Gastrocnemius medialis (tissue), 4 donors: ENCODE data around the gene NRF1. TPM values are rescaled to one million over a fixed set of nuclear protein-coding genes. Genes with fewer than 3 reads are reported as not detected.

Experiments
- ATAC-seq, 2 donors: fragments of 150-250 bp; one replicate each; pipeline ENCODE4 v1.9.1; 2016
- DNase-seq, 2 donors: peaks; one replicate each; pipeline ENCODE4 v3.0.0-alpha.2; 2019
- H3K27ac ChIP-seq, 4 donors: fragments of 200-600 bp; sonication (generic); 1 replicate in 1 of 4; 2 replicates in 3 of 4; pipeline ENCODE4 v1.5.1; 2016 to 2018; ENCODE audit warnings: mild to moderate bottlenecking in 2 of 4, moderate library complexity in 1 of 4
- H3K27me3 ChIP-seq, 3 donors: fragments of 200-600 bp; sonication (generic) in 2 of 3; 1 replicate in 1 of 3; 2 replicates in 2 of 3; pipeline versions ENCODE4 v1.5.1 to v1.6.0; 2016 to 2019; ENCODE audit warnings: mild to moderate bottlenecking in 1 of 3, moderate library complexity in 1 of 3
- H3K36me3 ChIP-seq, 2 donors: fragments of 200-600 bp; sonication (generic) in 1 of 2; one replicate each; pipeline ENCODE4 v1.5.1; 2017 to 2018
- H3K4me1 ChIP-seq, 2 donors: fragments of 200-600 bp; sonication (generic) in 1 of 2; one replicate each; pipeline ENCODE4 v1.5.1; 2016 to 2017; ENCODE audit warnings: mild to moderate bottlenecking in 2 of 2
- H3K4me3 ChIP-seq, 4 donors: fragments of 200-600 bp; sonication (generic) in 3 of 4; 1 replicate in 1 of 4; 2 replicates in 3 of 4; pipeline ENCODE4 v1.5.1; 2016 to 2019; ENCODE audit warnings: mild to moderate bottlenecking in 2 of 4
- H3K9me3 ChIP-seq, 3 donors: fragments of 200-600 bp; sonication (generic) in 2 of 3; 1 replicate in 1 of 3; 2 replicates in 2 of 3; pipeline ENCODE4 v1.5.1; 2016 to 2019
- CTCF ChIP-seq, 5 experiments: fragments of 450-650 bp in 3 of 5; fragments of 200-600 bp in 2 of 5; sonication (generic) in 2 of 5; IDR thresholded peaks in 4 of 5; conservative IDR thresholded peaks in 1 of 5; 1 replicate in 4 of 5; 2 replicates in 1 of 5; pipeline ENCODE4 v1.5.1; 2016 to 2019; ENCODE audit warnings: antibody characterized with exemption in 5 of 5, mild to moderate bottlenecking in 3 of 5, moderate library complexity in 3 of 5
- POLR2A ChIP-seq, 2 donors: fragments of 450-650 bp; IDR thresholded peaks; one replicate each; pipeline ENCODE4 v1.6.1; 2017; ENCODE audit warnings: antibody characterized with exemption in 2 of 2, mild to moderate bottlenecking in 2 of 2, moderate library complexity in 2 of 2
- in situ Hi-C, 4 donors: fragments of 200-750 bp; cut with MboI; loops; one replicate each; pipeline versions ENCODE4 v1.15.0 to v1.8.0; 2017; ENCODE audit warnings: low sequenced_read_pairs in 4 of 4
- intact Hi-C: fragments of 100-400 bp; cut with DNase I; formaldehyde crosslinking; loops from one replicate; pipeline ENCODE4 v1.15.1; 2023; ENCODE audit warnings: low total_unique reads
- total RNA-seq, 4 donors: library from RNA; depleted of rRNA; stranded (reverse); fragments of >200 nt; gene quantifications; one replicate each; pipeline versions ENCODE4 v1.1.0 to v1.2.3, GENCODE V29; 2016

NRF1 gene
- total RNA-seq, 4 donors from 2014 or later, result 11.3 to 26.3 (median 18.0) TPM

GRCh38 chr7:129612112-129613015, 844 bp downstream of the NRF1 start:
- peak; percentile 41 to 63 for DNase-seq
- in situ Hi-C loops, result no loop called here

GRCh38 chr7:129613016-129613337, 1.5 kb downstream of the NRF1 start:
- in situ Hi-C loops, result no loop called here
- intact Hi-C loops, result loop anchor here (5.0 to 10.0 kb wide), 4 partner anchors 268 to 1078 kb away; partner anchors contain the start of gene AHCYL2
- Histone ChIP-seq H3K9me3 (no peaks in the 10 kb centered on the region), H3K4me3 (peak overlapping the region; percentile 75 to 91 (median 80)), H3K27me3 (no peaks in the 10 kb centered on the region), H3K36me3 (no peaks in the 10 kb centered on the region), H3K4me1 (peaks cover 29 to 40% of the 10 kb centered on the region in 2 donors), H3K27ac (peak overlapping the region; percentile 91 to 97 (median 94))
- no peak for TF ChIP-seq POLR2A (IDR thresholded peaks at IDR 0.05)
- peak in 1 of 5 experiments; percentile 11 for TF ChIP-seq CTCF (IDR thresholded peaks at IDR 0.05 in 4 of 5, conservative IDR thresholded peaks at IDR 0.05 in 1 of 5)
- DNase-seq (no peak), ATAC-seq (no peak)

More at GRCh38 chr7:129612112-129613015, 844 bp downstream of the NRF1 start:
- H3K27ac ChIP-seq, result peak overlapping the region; percentile 91 to 97 (median 94)
- TF ChIP-seq CTCF (IDR thresholded peaks at IDR 0.05 in 4 of 5, conservative IDR thresholded peaks at IDR 0.05 in 1 of 5) (peak; percentile 38 to 73 (median 59)), POLR2A (IDR thresholded peaks at IDR 0.05) (no peak)
- H3K4me3 ChIP-seq, result peak overlapping the region; percentile 75 to 91 (median 80)
- no peaks in the 10 kb centered on the region for H3K36me3 ChIP-seq
- H3K4me1 ChIP-seq, result peaks cover 24 to 34% of the 10 kb centered on the region in 2 donors
- peak; percentile 37 to 40 for ATAC-seq
- no peaks in the 10 kb centered on the region for H3K27me3 ChIP-seq
- intact Hi-C loops, result loop anchor here (5.0 to 10.0 kb wide), 4 partner anchors 268 to 1078 kb away; partner anchors contain the start of gene AHCYL2
- H3K9me3 ChIP-seq, result no peaks in the 10 kb centered on the region

- Histone ChIP-seq H3K27ac (no peak overlapping the region), H3K36me3 (no peaks in the 10 kb centered on the region), H3K4me3 (no peak overlapping the region), H3K27me3 (no peaks in the 10 kb centered on the region), H3K9me3 (no peaks in the 10 kb centered on the region), H3K4me1 (peaks cover 35 to 49% of the 10 kb centered on the region in 2 donors)
- TF ChIP-seq POLR2A (IDR thresholded peaks at IDR 0.05) (no peak), CTCF (IDR thresholded peaks at IDR 0.05 in 4 of 5, conservative IDR thresholded peaks at IDR 0.05 in 1 of 5) (no peak)
- ATAC-seq, result no peak
- intact Hi-C loops (loop anchor here (10.0 kb wide), 3 partner anchors 270 to 1080 kb away; partner anchors contain the start of gene AHCYL2), in situ Hi-C loops (no loop called here)
- DNase-seq, result no peak
These were observed 3.5 kb downstream of the NRF1 start for GRCh38 chr7:129615018-129615417.

- H3K27ac ChIP-seq, result no peak overlapping the region
- H3K9me3 ChIP-seq, result no peaks in the 10 kb centered on the region
These were observed 5.0 kb downstream of the NRF1 start for GRCh38 chr7:129616530-129616929.

More at GRCh38 chr7:129616530-129616929, 5.0 kb downstream of the NRF1 start:
- Histone ChIP-seq H3K36me3 (no peaks in the 10 kb centered on the region), H3K4me3 (no peak overlapping the region), H3K4me1 (peaks cover 32 to 51% of the 10 kb centered on the region in 2 donors), H3K27me3 (no peaks in the 10 kb centered on the region)
- intact Hi-C loops, result loop anchor here (10.0 kb wide), 3 partner anchors 272 to 1082 kb away; partner anchors contain the start of gene AHCYL2
- ATAC-seq (no peak), DNase-seq (no peak)
- TF ChIP-seq CTCF (IDR thresholded peaks at IDR 0.05 in 4 of 5, conservative IDR thresholded peaks at IDR 0.05 in 1 of 5) (no peak), POLR2A (IDR thresholded peaks at IDR 0.05) (no peak)
- in situ Hi-C loops, result no loop called here
